ENCODE measurements around the gene CTSH. TPM values are rescaled to one million over a fixed set of nuclear protein-coding genes. Genes with fewer than 3 reads are reported as not detected.

The CTSH gene
- total and polyA plus RNA-seq, 2 of the 13 experiments (the other 11 are each of a cell fraction or from before 2014, with no cell fraction given): 265 to 653 TPM

DNA sequence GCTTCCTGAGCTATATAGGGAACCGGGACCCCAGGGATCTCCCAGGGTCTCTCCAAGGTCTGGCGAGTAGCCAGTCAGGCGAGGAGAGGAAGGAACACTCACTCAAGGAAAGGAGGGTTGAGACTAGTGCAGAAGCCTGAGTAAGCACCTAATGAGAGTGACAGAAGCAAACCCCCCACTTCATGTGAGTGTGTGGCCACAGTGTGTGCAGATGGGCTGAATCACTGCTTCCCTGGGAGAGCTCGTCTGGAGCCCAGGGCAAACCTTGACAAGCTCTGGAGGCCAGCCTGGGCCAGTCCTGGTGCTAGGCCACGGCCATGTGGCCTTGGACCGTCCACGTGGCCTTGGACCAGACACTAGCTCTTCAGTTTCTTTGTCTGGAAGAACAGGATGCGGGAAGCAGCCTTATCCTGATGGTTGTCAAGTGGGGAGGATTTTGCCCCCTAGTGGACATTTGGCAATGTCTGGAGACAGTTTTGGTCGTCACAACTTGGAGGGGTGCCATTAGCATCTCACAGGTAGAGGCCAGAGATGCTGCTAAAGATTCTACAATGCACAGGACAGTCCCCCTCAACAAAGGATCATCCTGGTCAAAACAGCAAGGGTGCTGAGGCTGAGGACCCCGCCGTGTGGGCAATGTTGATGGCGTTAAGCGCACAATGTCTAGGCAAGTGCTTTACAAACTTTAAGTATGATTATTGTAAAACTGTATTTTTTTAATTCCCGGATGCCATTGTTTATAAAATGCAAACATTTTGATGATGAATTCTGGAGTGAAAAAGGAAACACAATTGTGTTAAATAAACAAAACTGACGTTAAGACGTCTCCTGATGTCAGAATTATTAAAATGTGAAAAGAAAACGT lies 34.8 kb upstream of the CTSH start (continued):
- TF ChIP-seq, protein P1, sequence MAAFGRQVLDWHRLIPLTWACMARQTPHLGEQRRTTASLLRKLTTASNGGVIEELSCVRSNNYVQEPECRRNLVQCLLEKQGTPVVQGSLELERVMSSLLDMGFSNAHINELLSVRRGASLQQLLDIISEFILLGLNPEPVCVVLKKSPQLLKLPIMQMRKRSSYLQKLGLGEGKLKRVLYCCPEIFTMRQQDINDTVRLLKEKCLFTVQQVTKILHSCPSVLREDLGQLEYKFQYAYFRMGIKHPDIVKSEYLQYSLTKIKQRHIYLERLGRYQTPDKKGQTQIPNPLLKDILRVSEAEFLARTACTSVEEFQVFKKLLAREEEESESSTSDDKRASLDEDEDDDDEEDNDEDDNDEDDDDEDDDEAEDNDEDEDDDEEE (CRISPR knock-in tag; IDR thresholded peaks at IDR 0.05): peak; percentile 30; the same call in 1 of the 2 replicates
- 0 out of 2 replicates have a peak, but pooled peaks have one; percentile 49 for TF ChIP-seq ARHGAP35 (CRISPR knock-in tag; IDR thresholded peaks at IDR 0.05; ENCODE audit: borderline replicate concordance)
- no peak for TF ChIP-seq PHF21A (CRISPR knock-in tag; IDR thresholded peaks at IDR 0.05)
- TF ChIP-seq THAP11 (CRISPR knock-in tag; IDR thresholded peaks at IDR 0.05): peak; percentile 79
- peak; percentile 7; the same call in 1 of the 2 replicates for TF ChIP-seq HNF4G (IDR thresholded peaks at IDR 0.05; ENCODE audit: borderline replicate concordance, low read depth, low read length)
- TF ChIP-seq HNF4G (CRISPR knock-in tag; IDR thresholded peaks at IDR 0.05; ENCODE audit: borderline replicate concordance, low read depth): 0 out of 2 replicates have a peak, but pooled peaks have one; percentile 50
- TF ChIP-seq ZNF101 (CRISPR knock-in tag; IDR thresholded peaks at IDR 0.05; ENCODE audit: borderline replicate concordance, low read depth): no peak
- no peak for TF ChIP-seq ZNF547 (CRISPR knock-in tag; IDR thresholded peaks at IDR 0.05)
- TF ChIP-seq, protein P2, sequence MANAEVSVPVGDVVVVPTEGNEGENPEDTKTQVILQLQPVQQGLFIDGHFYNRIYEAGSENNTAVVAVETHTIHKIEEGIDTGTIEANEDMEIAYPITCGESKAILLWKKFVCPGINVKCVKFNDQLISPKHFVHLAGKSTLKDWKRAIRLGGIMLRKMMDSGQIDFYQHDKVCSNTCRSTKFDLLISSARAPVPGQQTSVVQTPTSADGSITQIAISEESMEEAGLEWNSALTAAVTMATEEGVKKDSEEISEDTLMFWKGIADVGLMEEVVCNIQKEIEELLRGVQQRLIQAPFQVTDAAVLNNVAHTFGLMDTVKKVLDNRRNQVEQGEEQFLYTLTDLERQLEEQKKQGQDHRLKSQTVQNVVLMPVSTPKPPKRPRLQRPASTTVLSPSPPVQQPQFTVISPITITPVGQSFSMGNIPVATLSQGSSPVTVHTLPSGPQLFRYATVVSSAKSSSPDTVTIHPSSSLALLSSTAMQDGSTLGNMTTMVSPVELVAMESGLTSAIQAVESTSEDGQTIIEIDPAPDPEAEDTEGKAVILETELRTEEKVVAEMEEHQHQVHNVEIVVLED (CRISPR knock-in tag; IDR thresholded peaks at IDR 0.05; ENCODE audit: borderline replicate concordance): peak; percentile 49; the same call in 1 of the 2 replicates
- TF ChIP-seq HDAC1 (CRISPR knock-in tag; IDR thresholded peaks at IDR 0.05): no peak; the same call in none of the 2 replicates
- peak; percentile 78; the same call in 1 of the 2 replicates for TF ChIP-seq KDM5B (CRISPR knock-in tag; IDR thresholded peaks at IDR 0.05; ENCODE audit: borderline replicate concordance)
- TF ChIP-seq SYNCRIP (IDR thresholded peaks at IDR 0.05; ENCODE audit: insufficient read depth, low read depth, low read length): no peak
- no peak for TF ChIP-seq ATF1 (CRISPR knock-in tag; IDR thresholded peaks at IDR 0.05)
- peak; percentile 94 for TF ChIP-seq SMC3 (IDR thresholded peaks at IDR 0.05; ENCODE audit: low read length)
- no peak for TF ChIP-seq ZNF3 (CRISPR knock-in tag; IDR thresholded peaks at IDR 0.05)
- TF ChIP-seq, protein P3, sequence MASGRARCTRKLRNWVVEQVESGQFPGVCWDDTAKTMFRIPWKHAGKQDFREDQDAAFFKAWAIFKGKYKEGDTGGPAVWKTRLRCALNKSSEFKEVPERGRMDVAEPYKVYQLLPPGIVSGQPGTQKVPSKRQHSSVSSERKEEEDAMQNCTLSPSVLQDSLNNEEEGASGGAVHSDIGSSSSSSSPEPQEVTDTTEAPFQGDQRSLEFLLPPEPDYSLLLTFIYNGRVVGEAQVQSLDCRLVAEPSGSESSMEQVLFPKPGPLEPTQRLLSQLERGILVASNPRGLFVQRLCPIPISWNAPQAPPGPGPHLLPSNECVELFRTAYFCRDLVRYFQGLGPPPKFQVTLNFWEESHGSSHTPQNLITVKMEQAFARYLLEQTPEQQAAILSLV (CRISPR knock-in tag; IDR thresholded peaks at IDR 0.05; ENCODE audit: borderline replicate concordance): no peak
- TF ChIP-seq NPAS2 (CRISPR knock-in tag; IDR thresholded peaks at IDR 0.05; ENCODE audit: borderline replicate concordance): no peak
- peak; percentile 25 for TF ChIP-seq ZNF883 (CRISPR knock-in tag; IDR thresholded peaks at IDR 0.05; ENCODE audit: not compliant biosample characterization)
- TF ChIP-seq FOXM1 (CRISPR knock-in tag; IDR thresholded peaks at IDR 0.05): no peak
- peak; percentile 63; the same call in 1 of the 2 replicates for TF ChIP-seq YEATS4 (CRISPR knock-in tag; IDR thresholded peaks at IDR 0.05; ENCODE audit: borderline replicate concordance)
- TF ChIP-seq ZSCAN25 (CRISPR knock-in tag; IDR thresholded peaks at IDR 0.05): no peak
- TF ChIP-seq ZNF747 (CRISPR knock-in tag; IDR thresholded peaks at IDR 0.05; ENCODE audit: borderline replicate concordance): peak; percentile 52; the same call in 1 of the 2 replicates
- TF ChIP-seq XRCC5 (optimal IDR thresholded peaks at IDR 0.05; ENCODE audit: low read length): peak; percentile 36
- no peak for TF ChIP-seq ZNF569 (CRISPR knock-in tag; IDR thresholded peaks at IDR 0.05; ENCODE audit: borderline replicate concordance)
- no peak for TF ChIP-seq DNMT1 (CRISPR knock-in tag; IDR thresholded peaks at IDR 0.05)
- TF ChIP-seq, protein P4, sequence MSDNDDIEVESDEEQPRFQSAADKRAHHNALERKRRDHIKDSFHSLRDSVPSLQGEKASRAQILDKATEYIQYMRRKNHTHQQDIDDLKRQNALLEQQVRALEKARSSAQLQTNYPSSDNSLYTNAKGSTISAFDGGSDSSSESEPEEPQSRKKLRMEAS (IDR thresholded peaks at IDR 0.05): peak; percentile 99
